Neural crest cell (in vitro differentiated cells): ENCODE results near the gene VWA2. TPM values are rescaled to one million over a fixed set of nuclear protein-coding genes. Genes with fewer than 3 reads are reported as not detected.
A peak's percentile ranks its signal among the peaks of the same experiment; 100 is the strongest.
"Not testable (repeated sequence)": the region's sequence is repeated elsewhere in the genome, so short reads cannot be mapped to it uniquely, and the experiment has no call there.

Source experiments
- DNase-seq: peaks from one replicate; pipeline ENCODE4 v3.0.0; 2021; ENCODE audit warnings: low read depth, mixed read lengths, low spot score
- H3K27ac Mint-ChIP-seq: one replicate; pipeline ENCODE4 v1.8.0; 2021; ENCODE audit warnings: mild to moderate bottlenecking, mixed read lengths; ENCODE audit not compliant: unreplicated experiment
- H3K27me3 Mint-ChIP-seq: 2 replicates; pipeline ENCODE4 v1.8.0; 2021; ENCODE audit warnings: low read depth, mild to moderate bottlenecking, mixed read lengths
- H3K36me3 Mint-ChIP-seq: 2 replicates; pipeline ENCODE4 v1.8.0; 2021; ENCODE audit warnings: low read depth, mild to moderate bottlenecking, mixed read lengths
- H3K4me1 Mint-ChIP-seq: 2 replicates; pipeline ENCODE4 v1.8.0; 2021; ENCODE audit warnings: mixed read lengths
- H3K4me3 Mint-ChIP-seq: one replicate; pipeline ENCODE4 v1.8.0; 2021; ENCODE audit warnings: mild to moderate bottlenecking, mixed read lengths
- H3K9me3 Mint-ChIP-seq: 2 replicates; pipeline ENCODE4 v1.8.0; 2021; ENCODE audit warnings: mixed read lengths
- total RNA-seq: library from RNA; stranded (reverse); gene quantifications from 2 replicates; pipeline ENCODE4 v1.2.1, GENCODE V29; 2021
- TF ChIP-seq, protein P1 (sequence below): fragments of 200-600 bp; sonication (generic); conservative IDR thresholded peaks from 2 replicates; pipeline ENCODE4 v1.5.0; 2021; ENCODE audit warnings: antibody characterized with exemption, mild to moderate bottlenecking

The VWA2 gene
- total RNA-seq, 1 donor from 2014 or later = not detected

DNA sequence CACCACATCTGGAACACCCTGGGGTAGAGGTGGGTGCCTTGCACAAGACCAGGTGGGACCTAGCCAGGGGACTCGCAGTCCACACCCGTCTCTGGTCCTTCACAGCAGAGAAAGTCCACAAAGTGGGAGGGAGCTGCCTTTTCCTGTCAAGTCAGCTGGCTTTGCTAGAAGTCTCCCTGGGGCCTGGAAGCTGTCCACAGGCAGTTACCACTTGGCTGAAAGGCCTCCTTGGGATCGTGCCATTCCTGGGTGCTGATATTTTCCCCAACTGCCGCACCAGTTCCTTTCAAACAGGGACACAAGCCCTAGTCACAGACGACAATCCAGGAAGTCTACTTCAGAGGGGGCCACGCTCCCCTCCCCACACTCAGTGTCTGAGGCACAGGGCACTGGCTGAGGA, 89.8 kb downstream of the VWA2 start:
- Mint-ChIP-seq H3K27ac (no peak overlapping the region), H3K4me3 (no peak overlapping the region)

DNA sequence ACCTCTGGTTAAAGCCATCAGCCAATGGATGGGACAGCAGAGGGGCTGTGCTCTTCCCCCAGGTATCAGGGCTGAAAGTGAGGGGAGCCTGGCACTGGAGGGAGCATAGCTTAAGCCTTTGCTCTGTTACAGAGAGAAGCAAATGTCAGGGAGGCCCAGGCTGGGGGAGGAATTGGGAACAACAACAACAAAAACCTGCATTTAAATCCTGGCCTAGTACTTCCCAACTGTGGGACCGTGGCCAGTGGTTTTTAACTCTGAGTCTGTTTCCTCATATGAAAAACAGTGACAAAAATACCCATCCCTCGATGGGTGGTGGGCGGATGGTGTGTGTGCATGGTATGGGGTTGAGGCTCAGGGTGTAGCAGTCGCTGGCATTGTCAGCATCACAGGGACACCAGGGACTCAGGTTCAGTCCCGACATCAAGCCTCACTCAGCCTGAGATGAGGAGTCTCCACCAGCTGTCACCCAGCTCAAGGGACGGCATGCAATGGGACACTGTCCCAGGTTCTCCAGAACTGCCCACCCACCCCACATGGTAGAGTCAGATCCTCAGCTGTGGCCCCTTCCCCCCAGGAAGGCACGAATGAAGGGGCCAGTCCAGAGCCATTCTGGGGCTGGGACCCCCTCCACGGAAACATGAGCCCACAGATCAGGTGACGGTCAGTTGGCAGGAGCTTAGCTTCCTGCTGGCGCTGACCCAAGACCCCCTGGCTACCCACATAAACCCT, 90.7 kb downstream of the VWA2 start:
- Mint-ChIP-seq H3K9me3 (no peaks in the 10 kb centered on the region), H3K27me3 (no peaks in the 10 kb centered on the region), H3K27ac (no peak overlapping the region), H3K4me3 (no peak overlapping the region), H3K4me1 (peaks cover 39% of the 10 kb centered on the region), H3K36me3 (no peaks in the 10 kb centered on the region)
- no peak for DNase-seq
- TF ChIP-seq, protein P1, sequence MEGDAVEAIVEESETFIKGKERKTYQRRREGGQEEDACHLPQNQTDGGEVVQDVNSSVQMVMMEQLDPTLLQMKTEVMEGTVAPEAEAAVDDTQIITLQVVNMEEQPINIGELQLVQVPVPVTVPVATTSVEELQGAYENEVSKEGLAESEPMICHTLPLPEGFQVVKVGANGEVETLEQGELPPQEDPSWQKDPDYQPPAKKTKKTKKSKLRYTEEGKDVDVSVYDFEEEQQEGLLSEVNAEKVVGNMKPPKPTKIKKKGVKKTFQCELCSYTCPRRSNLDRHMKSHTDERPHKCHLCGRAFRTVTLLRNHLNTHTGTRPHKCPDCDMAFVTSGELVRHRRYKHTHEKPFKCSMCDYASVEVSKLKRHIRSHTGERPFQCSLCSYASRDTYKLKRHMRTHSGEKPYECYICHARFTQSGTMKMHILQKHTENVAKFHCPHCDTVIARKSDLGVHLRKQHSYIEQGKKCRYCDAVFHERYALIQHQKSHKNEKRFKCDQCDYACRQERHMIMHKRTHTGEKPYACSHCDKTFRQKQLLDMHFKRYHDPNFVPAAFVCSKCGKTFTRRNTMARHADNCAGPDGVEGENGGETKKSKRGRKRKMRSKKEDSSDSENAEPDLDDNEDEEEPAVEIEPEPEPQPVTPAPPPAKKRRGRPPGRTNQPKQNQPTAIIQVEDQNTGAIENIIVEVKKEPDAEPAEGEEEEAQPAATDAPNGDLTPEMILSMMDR = no peak

More for the DNA sequence above, 89.8 kb downstream of the VWA2 start:
- no peak for DNase-seq
- H3K27me3 Mint-ChIP-seq = no peaks in the 10 kb centered on the region
- H3K9me3 Mint-ChIP-seq = no peaks in the 10 kb centered on the region
- TF ChIP-seq, protein P1 = no peak
- H3K4me1 Mint-ChIP-seq = peaks cover 38% of the 10 kb centered on the region
- no peaks in the 10 kb centered on the region for H3K36me3 Mint-ChIP-seq

DNA sequence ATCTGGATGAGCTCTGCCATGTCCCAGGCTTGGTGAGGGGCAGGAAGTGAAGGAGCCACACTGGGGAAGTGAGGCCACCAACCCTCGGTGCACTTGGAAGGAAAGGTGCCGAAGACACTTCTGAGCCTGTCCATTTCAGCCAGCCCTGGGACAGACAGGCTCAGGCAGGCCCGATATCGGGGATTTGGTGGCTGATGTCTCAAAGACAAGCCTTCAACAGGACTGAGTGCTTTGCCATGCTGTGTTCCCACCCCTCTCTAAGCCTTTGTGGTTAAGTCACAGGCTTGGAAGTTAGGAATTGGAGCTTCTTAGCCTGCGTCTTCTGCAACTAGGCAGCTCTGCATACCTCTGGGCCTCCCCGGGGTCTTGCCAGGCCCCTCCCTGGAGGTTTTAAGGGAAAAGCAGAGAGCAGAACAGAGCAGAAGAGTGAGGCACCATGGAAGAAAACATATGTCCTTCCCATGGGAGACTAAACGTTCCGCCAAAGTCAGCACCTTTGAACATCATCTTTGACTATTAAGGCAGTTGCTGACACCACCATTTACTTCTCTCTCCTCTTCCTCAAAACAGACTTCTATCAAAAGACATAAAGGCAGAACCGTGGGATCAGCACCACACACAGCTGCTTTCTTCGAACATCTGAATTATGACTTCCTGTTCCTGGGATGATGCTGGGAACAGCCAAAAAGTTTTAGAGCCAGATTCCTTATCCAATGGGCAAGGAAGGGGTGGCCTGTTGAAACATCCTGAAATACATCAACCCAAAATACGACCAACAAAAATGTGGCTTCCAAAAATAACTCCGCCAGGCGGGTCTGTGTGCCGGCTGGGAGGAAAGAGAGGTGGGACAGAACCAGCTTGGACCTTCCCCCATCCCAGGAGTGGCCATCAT, 93.5 kb downstream of the VWA2 start:
- no peak for DNase-seq
- TF ChIP-seq, protein P1 = no peak
- Mint-ChIP-seq H3K36me3 (peaks cover 3% of the 10 kb centered on the region), H3K27ac (no peak overlapping the region), H3K9me3 (no peaks in the 10 kb centered on the region), H3K27me3 (no peaks in the 10 kb centered on the region), H3K4me3 (no peak overlapping the region), H3K4me1 (peaks cover 31% of the 10 kb centered on the region)

DNA sequence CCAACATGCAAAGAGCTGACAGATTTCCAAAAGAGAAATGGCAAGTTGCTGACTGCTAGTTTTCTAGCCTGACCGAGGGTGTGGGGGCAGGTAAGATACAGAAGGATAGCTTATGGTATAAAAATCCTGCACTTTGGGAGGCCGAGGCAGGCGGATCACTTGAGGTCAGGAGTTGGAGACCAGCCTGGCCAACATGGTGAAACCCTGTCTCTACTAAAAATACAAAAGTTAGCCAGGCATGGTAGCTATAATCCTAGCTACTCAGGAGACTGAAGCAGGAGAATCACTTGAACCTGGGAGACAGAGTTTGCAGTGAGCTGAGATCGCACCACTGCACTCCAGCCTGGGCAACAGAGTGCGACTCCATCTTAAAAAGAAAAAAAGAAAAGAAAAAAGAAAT, 94.4 kb downstream of the VWA2 start:
- DNase-seq, H3K36me3 Mint-ChIP-seq, H3K27ac Mint-ChIP-seq, H3K27me3 Mint-ChIP-seq, H3K4me3 Mint-ChIP-seq, H3K9me3 Mint-ChIP-seq: not testable (repeated sequence)
- peaks cover 40% of the 10 kb centered on the region for H3K4me1 Mint-ChIP-seq

DNA sequence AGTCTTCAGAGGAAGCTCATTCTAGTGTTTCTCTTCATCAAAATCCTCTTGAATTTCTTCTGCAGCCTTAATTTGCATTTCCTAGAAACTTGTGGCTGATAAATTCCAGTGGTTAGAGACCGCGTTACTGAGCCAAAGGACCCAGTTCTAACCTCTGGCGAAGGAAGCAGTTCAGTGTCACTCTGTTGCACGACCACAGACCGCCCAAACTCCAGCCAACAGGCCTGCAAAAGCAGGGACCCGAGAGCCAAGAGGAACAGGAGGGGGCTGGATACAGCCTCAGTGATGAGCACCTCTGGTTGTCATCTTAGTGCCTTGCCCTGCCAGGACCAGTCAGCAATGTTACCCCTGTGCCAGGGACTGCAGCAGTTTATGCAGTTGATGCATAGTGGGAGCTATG, 95.2 kb downstream of the VWA2 start:
- H3K27me3 Mint-ChIP-seq = no peaks in the 10 kb centered on the region
- TF ChIP-seq, protein P1 = no peak
- peak overlapping the region; percentile 19 for H3K27ac Mint-ChIP-seq
- H3K4me1 Mint-ChIP-seq = peaks cover 46% of the 10 kb centered on the region
- H3K9me3 Mint-ChIP-seq = no peaks in the 10 kb centered on the region
- no peak for DNase-seq
- peaks cover 7% of the 10 kb centered on the region for H3K36me3 Mint-ChIP-seq
- no peak overlapping the region for H3K4me3 Mint-ChIP-seq

DNA sequence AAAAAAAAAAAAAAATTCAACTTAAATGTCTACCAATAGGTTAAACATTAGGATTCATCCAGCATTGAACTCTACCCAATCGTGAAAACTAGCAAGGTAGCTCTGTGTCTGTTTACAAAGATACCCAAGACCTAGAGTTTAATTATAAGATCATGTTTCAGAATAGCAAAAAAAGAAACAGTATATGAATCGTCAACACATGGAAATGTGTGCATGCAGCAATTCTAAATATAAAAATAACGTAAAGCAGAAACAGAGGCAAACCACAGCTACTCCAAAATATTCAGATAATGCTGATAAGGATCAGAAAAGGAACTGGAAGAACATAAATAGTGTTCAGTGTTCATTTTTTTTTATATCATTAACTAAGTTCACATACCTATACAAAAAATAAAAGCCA, 96.6 kb downstream of the VWA2 start:
- Mint-ChIP-seq H3K4me1 (peaks cover 46% of the 10 kb centered on the region), H3K9me3 (no peaks in the 10 kb centered on the region), H3K27ac (no peak overlapping the region), H3K36me3 (peaks cover 7% of the 10 kb centered on the region), H3K27me3 (no peaks in the 10 kb centered on the region), H3K4me3 (no peak overlapping the region)
- no peak for DNase-seq
- TF ChIP-seq, protein P1 = no peak
